Neural cell (in vitro differentiated cells): ENCODE results near the gene ARID1B. TPM values are rescaled to one million over a fixed set of nuclear protein-coding genes. Genes with fewer than 3 reads are reported as not detected.

Experiments
- H2AFZ ChIP-seq: fragments of 200-600, 300-800 bp; sonication (generic), shearing (Covaris generic); 2 replicates; pipeline ENCODE4 v1.6.0; 2014; ENCODE audit warnings: low read depth, mild to moderate bottlenecking, antibody characterized with exemption, low read length, moderate library complexity
- H3F3A ChIP-seq: fragments of 200-600 bp; shearing (Covaris generic); 2 replicates; pipeline ENCODE4 v1.6.1; 2016; ENCODE audit warnings: mild to moderate bottlenecking, moderate library complexity, mixed read lengths, antibody characterized with exemption, low read length; ENCODE audit not compliant: insufficient read depth, poor library complexity, severe bottlenecking
- H3K27ac ChIP-seq: fragments of 200-600, 300-800 bp; sonication (generic), shearing (Covaris generic); 2 replicates; pipeline ENCODE4 v1.5.1; 2014; ENCODE audit warnings: mild to moderate bottlenecking, low read length, moderate library complexity
- H3K27me3 ChIP-seq: fragments of 300-800, 200-600 bp; sonication (generic), shearing (Covaris generic); 2 replicates; pipeline ENCODE4 v1.6.0; 2014; ENCODE audit warnings: mild to moderate bottlenecking, low read depth, low read length, moderate library complexity; ENCODE audit not compliant: insufficient read depth
- H3K36me3 ChIP-seq: fragments of 300-800, 200-600 bp; sonication (generic), shearing (Covaris generic); 2 replicates; pipeline ENCODE4 v1.5.1; 2014; ENCODE audit warnings: mild to moderate bottlenecking, antibody characterized with exemption, low read length, moderate library complexity; ENCODE audit not compliant: insufficient read depth
- H3K4me2 ChIP-seq: fragments of 300-800, 200-600 bp; sonication (generic), shearing (Covaris generic); 2 replicates; pipeline ENCODE4 v1.6.0; 2014; ENCODE audit warnings: mild to moderate bottlenecking, low read length
- H3K4me3 ChIP-seq: fragments of 300-800, 200-600 bp; sonication (generic), shearing (Covaris generic); 2 replicates; pipeline ENCODE4 v1.5.1; 2014; ENCODE audit warnings: mild to moderate bottlenecking, low read length, moderate library complexity
- H3K79me2 ChIP-seq: fragments of 200-600 bp; shearing (Covaris generic); replicated peaks from 2 replicates; pipeline ENCODE4 v1.6.0; 2014; ENCODE audit warnings: mild to moderate bottlenecking, low read length, moderate library complexity; ENCODE audit not compliant: insufficient read depth
- H3K9ac ChIP-seq: fragments of 300-800, 200-600 bp; sonication (generic), shearing (Covaris generic); 2 replicates; pipeline ENCODE4 v1.6.1; 2016; ENCODE audit warnings: mild to moderate bottlenecking, low read length, mixed read lengths
- H3K9me2 ChIP-seq: fragments of 200-600 bp; shearing (Covaris generic); 2 replicates; pipeline ENCODE4 v1.6.1; 2016; ENCODE audit warnings: mild to moderate bottlenecking, low read length, mixed read lengths; ENCODE audit not compliant: insufficient read depth
- H3K9me3 ChIP-seq: fragments of 200-600, 300-800 bp; sonication (generic), shearing (Covaris generic); 2 replicates; pipeline ENCODE4 v1.6.1; 2016; ENCODE audit warnings: mild to moderate bottlenecking, mixed run types, low read length, moderate library complexity, mixed read lengths
- H4K20me1 ChIP-seq: fragments of 200-600 bp; shearing (Covaris generic); 2 replicates; pipeline ENCODE4 v1.6.1; 2016; ENCODE audit warnings: mild to moderate bottlenecking, mixed run types; ENCODE audit not compliant: insufficient read depth
- CTCF ChIP-seq: fragments of 450-650 bp; IDR thresholded peaks from 2 replicates; pipeline ENCODE4 v1.5.1; 2014; ENCODE audit warnings: antibody characterized with exemption, mild to moderate bottlenecking, moderate library complexity; ENCODE audit not compliant: poor library complexity, severe bottlenecking
- EP300 ChIP-seq: fragments of 450-650 bp; conservative IDR thresholded peaks from 2 replicates; pipeline ENCODE4 v1.6.1; 2014; ENCODE audit warnings: antibody characterized with exemption, mild to moderate bottlenecking, moderate library complexity; ENCODE audit not compliant: poor library complexity, severe bottlenecking
- EZH2 ChIP-seq: fragments of 200-600, 300-800 bp; shearing (Covaris generic), sonication (generic); IDR thresholded peaks from 2 replicates; pipeline ENCODE4 v1.6.1; 2014; ENCODE audit warnings: antibody characterized with exemption, low read length, borderline replicate concordance, mild to moderate bottlenecking; ENCODE audit not compliant: insufficient read depth, poor library complexity, severe bottlenecking
- MXI1 ChIP-seq: fragments of 450-650 bp; conservative IDR thresholded peaks from 2 replicates; pipeline ENCODE4 v1.6.1; 2014; ENCODE audit warnings: antibody characterized with exemption, mild to moderate bottlenecking; ENCODE audit not compliant: poor library complexity, severe bottlenecking
- POLR2AphosphoS5 ChIP-seq: IDR thresholded peaks from 2 replicates; pipeline ENCODE4 v1.6.1; 2012
- RAD21 ChIP-seq: fragments of 450-650 bp; conservative IDR thresholded peaks from 2 replicates; pipeline ENCODE4 v1.6.1; 2014; ENCODE audit warnings: antibody characterized with exemption, mild to moderate bottlenecking, moderate library complexity
- REST ChIP-seq: IDR thresholded peaks from 2 replicates; pipeline ENCODE4 v1.6.1; 2012; ENCODE audit warnings: borderline replicate concordance
- SMC3 ChIP-seq: fragments of 450-650 bp; conservative IDR thresholded peaks from 2 replicates; pipeline ENCODE4 v1.6.1; 2014; ENCODE audit warnings: antibody characterized with exemption, mild to moderate bottlenecking, moderate library complexity; ENCODE audit not compliant: poor library complexity
- TAF1 ChIP-seq: IDR thresholded peaks from 2 replicates; pipeline ENCODE4 v1.6.1; 2012; ENCODE audit warnings: low read depth
- polyA plus RNA-seq: library from polyadenylated mRNA; depleted of rRNA; stranded (reverse); fragments of >200 nt; gene quantifications from 2 replicates; pipeline ENCODE4 v1.2.3, GENCODE V29; 2014

ARID1B gene
- polyA plus RNA-seq, 1 donor from 2014 or later: 35.0 TPM

GRCh38 chr6:156879186-156879585 is 102.0 kb downstream of the ARID1B start:
- Histone ChIP-seq H3K9ac (no peak overlapping the region), H3K27ac (no peak overlapping the region), H3F3A (no peaks in the 10 kb centered on the region), H3K4me2 (no peak overlapping the region), H3K27me3 (no peaks in the 10 kb centered on the region), H3K79me2 (peaks cover 56% of the 10 kb centered on the region), H2AFZ (no peak overlapping the region), H3K36me3 (no peaks in the 10 kb centered on the region), H3K4me3 (no peak overlapping the region), H3K9me2 (no peaks in the 10 kb centered on the region), H3K9me3 (no peaks in the 10 kb centered on the region), H4K20me1 (no peaks in the 10 kb centered on the region)
- TF ChIP-seq SMC3 (no peak), TAF1 (no peak), CTCF (no peak), POLR2AphosphoS5 (no peak), RAD21 (no peak), EP300 (no peak), EZH2 (no peak)

- Histone ChIP-seq H3F3A (no peaks in the 10 kb centered on the region), H3K27me3 (no peaks in the 10 kb centered on the region), H3K9ac (no peak overlapping the region), H2AFZ (no peak overlapping the region), H3K79me2 (peaks cover 58% of the 10 kb centered on the region), H4K20me1 (no peaks in the 10 kb centered on the region), H3K9me2 (no peaks in the 10 kb centered on the region), H3K36me3 (no peaks in the 10 kb centered on the region), H3K4me3 (no peak overlapping the region), H3K9me3 (no peaks in the 10 kb centered on the region), H3K27ac (no peak overlapping the region), H3K4me2 (no peak overlapping the region)
- TF ChIP-seq SMC3 (no peak), EP300 (no peak), POLR2AphosphoS5 (no peak), REST (no peak), TAF1 (no peak), EZH2 (no peak), CTCF (no peak), RAD21 (no peak), MXI1 (no peak)
These were observed 102.4 kb downstream of the ARID1B start for GRCh38 chr6:156879591-156879990.
